SK-N-DZ (cell line): ENCODE measurements around the gene ATAD3B.
A peak's percentile ranks its signal among the peaks of the same experiment; 100 is the strongest.
"Not testable (repeated sequence)": the region's sequence is repeated elsewhere in the genome, so short reads cannot be mapped to it uniquely, and the experiment has no call there.

ENCODE experiments used
- DNase-seq: peaks from one replicate; pipeline ENCODE4 v3.0.0-alpha.2; 2015; ENCODE audit warnings: low spot score

Gene ATAD3B

GRCh38 chr1:1479547-1480487 lies 8.3 kb downstream of the ATAD3B start:
- no peak for DNase-seq

GRCh38 chr1:1480488-1480867 lies 8.9 kb downstream of the ATAD3B start:
- DNase-seq = not testable (repeated sequence)

- not testable (repeated sequence) for DNase-seq
Measured at GRCh38 chr1:1481811-1482210, 10.2 kb downstream of the ATAD3B start.

- no peak for DNase-seq
Measured at GRCh38 chr1:1482856-1483255, 11.3 kb downstream of the ATAD3B start.

- DNase-seq = no peak
Measured at GRCh38 chr1:1483714-1484113, 12.1 kb downstream of the ATAD3B start.

- not testable (repeated sequence) for DNase-seq
Measured at GRCh38 chr1:1484976-1485750, 13.6 kb downstream of the ATAD3B start.

- not testable (repeated sequence) for DNase-seq
Measured at GRCh38 chr1:1485755-1486317, 14.3 kb downstream of the ATAD3B start.

GRCh38 chr1:1487701-1488100 lies 16.1 kb downstream of the ATAD3B start:
- no peak for DNase-seq

- DNase-seq = no peak
Measured at GRCh38 chr1:1489231-1489630, 17.7 kb downstream of the ATAD3B start.

- no peak for DNase-seq
Measured at GRCh38 chr1:1489861-1490260, 18.3 kb downstream of the ATAD3B start.

DNA sequence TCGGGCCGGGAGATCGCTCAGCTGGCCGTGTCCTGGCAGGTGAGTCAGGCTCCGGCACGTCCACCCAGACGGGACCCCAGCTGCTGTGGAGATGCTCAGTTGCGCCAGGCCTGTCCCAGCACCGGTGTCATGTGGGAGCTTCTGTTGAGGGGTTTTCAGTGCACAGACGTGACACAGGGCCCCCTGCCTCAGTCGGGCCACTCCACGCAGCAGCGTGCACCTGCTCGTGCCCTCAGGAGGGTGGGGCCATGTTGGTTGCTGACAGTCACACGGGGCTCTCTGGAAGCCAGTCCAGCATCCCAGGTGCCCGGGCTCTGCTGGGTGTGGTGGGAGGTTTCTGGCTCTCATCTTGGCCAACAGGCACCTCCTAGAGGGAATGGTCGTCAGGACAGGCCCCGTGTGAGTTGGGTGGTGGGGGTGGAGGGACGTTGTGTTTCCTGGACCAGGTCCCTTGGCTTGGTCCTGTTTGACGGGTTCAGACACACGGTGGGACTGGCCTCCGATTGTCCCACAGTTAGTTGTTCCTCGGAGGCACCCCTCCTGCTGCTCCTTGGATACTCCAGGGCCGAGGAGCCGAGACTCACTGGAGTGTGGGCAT lies 19.2 kb downstream of the ATAD3B start:
- DNase-seq = no peak

DNA sequence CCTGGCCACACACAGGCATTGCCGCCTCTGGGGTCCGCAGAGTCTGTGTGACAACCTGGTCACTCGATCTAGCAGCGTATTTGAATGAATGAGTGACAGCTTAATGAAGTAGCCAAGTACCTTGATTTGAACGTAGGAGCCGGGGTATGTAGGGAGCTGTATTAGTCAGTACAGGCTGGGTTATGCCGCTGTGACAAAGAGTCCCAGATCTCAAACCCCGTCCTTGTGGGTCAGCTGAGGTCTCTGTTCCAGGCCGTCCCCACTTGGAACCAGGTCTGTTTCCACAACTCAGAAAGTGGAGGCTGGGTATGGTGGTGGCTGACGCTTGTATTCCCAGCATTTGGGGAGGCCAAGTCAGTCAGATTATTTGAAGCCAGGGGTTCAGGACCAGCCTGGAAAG lies 20.0 kb downstream of the ATAD3B start:
- DNase-seq = no peak

DNA sequence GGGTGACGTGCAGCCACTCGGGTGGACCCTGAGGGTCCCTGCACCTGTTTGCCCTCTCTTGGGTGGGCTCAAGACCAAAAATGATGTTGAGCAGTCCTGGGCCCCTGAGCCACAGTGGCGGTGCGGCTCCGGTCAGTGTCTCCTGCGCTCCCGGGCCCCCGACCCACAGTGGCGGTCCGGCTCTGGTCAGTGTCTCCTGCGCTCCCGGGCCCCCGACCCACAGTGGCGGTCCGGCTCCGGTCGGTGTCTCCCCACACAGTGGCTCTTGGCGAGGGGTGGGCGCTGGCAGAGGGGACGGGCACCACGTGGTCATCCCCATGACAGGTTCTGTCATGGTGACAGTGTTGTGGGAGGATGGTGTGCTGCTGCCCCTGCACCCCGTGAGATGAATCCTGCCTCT lies 22.7 kb downstream of the ATAD3B start:
- DNase-seq = not testable (repeated sequence)

- not testable (repeated sequence) for DNase-seq
Measured at GRCh38 chr1:1495461-1495975, 24.0 kb downstream of the ATAD3B start.

DNA sequence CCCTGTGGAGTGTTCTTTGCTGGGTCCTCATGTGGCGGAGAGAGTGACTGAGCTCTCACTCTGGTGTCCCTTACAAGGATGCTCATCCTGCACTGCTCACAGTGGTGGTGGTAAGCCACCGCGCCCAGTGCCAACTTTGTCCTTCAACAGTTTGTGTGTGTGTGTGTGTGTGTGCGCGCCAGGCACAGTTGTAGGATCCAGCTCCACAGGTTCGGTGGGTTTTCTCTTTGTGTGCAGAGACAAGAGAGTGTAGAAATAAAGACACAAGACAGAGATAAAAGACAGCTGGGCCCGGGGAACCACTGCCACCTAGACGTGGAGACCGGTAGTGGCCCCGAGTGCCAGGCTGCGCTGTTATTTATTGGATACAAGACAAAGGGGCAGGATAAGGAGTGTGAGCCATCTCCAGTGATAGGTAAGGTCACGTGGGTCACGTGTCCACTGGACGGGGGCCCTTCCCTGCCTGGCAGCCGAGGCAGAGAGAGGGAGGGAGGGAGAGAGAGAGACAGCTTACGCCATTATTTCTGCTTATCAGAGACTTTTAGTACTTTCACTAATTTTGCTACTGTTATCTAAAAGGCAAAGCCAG lies 33.3 kb downstream of the ATAD3B start:
- DNase-seq = peak; percentile 77

- peak; percentile 47 for DNase-seq
Measured at GRCh38 chr1:1505366-1505798, 33.8 kb downstream of the ATAD3B start.

GRCh38 chr1:1505801-1506200 lies 34.2 kb downstream of the ATAD3B start:
- not testable (repeated sequence) for DNase-seq

- DNase-seq = no peak
Measured at GRCh38 chr1:1507305-1507704, 35.7 kb downstream of the ATAD3B start.

- DNase-seq = not testable (repeated sequence)
Measured at GRCh38 chr1:1508775-1509464, 37.4 kb downstream of the ATAD3B start.

DNA sequence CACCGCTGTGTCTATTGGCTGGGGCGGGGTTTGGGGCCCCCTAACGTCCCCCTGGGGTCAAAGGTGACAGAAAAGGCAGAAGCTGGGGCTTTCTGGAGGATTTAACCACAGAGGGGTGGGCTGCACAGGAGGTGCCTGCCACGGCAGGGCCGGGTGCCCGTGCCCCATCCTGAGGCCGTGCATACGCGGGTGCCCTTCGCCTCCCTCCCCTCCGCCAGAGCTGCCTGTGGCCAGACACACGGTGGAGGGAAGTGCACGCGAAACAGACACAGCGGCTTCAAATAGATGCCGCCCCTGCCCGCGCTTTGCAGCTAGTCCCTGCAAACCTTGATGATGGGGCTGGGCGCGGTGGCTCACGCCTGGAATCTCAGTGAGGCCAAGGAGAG lies 37.9 kb downstream of the ATAD3B start:
- not testable (repeated sequence) for DNase-seq
